ENCODE data around the gene SRCIN1.

Gene SRCIN1

DNA sequence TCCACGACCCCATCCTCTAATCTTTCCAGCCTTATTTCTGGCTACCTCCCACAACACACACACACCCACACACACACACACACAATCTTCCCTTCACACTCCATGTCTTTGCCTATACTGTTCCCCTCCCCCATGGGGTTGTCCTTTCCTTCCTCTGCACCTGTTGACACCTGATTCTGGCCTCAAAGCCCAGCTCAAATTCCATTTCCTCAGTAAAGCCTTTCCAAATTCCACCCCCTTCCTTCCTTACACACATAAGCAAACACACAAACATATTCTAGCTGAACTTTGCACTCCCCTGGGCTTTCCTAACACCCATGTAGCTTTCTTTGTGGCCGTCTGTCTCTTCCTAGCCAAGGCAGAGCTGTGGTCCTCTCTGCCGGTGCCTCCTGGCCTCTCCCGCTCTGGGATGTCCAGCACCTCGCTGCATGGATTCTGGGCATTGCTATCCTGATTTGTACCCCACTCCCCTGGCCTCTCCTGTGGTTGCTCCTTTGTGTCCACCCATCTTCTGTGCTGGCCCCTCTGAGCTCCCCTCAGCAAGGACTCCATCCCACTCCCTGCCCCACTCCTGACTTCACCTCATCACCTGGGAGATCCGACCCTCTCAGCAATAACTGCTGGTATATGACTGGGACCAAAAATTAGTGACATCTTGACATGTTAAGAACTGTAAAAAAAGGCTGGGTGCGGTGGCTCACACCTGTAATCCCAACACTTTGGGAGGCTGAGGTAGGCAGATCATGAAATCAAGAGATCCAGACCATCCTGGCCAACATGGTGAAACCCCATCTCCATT lies 8.4 kb upstream of the SRCIN1 start:
- TF ChIP-seq, protein P1, sequence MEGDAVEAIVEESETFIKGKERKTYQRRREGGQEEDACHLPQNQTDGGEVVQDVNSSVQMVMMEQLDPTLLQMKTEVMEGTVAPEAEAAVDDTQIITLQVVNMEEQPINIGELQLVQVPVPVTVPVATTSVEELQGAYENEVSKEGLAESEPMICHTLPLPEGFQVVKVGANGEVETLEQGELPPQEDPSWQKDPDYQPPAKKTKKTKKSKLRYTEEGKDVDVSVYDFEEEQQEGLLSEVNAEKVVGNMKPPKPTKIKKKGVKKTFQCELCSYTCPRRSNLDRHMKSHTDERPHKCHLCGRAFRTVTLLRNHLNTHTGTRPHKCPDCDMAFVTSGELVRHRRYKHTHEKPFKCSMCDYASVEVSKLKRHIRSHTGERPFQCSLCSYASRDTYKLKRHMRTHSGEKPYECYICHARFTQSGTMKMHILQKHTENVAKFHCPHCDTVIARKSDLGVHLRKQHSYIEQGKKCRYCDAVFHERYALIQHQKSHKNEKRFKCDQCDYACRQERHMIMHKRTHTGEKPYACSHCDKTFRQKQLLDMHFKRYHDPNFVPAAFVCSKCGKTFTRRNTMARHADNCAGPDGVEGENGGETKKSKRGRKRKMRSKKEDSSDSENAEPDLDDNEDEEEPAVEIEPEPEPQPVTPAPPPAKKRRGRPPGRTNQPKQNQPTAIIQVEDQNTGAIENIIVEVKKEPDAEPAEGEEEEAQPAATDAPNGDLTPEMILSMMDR (IDR thresholded peaks at IDR 0.05): no peak
- no peak for TF ChIP-seq ZFX (IDR thresholded peaks at IDR 0.05; ENCODE audit: borderline replicate concordance)
- peak overlapping the region; percentile 44 for H3K27ac ChIP-seq

DNA sequence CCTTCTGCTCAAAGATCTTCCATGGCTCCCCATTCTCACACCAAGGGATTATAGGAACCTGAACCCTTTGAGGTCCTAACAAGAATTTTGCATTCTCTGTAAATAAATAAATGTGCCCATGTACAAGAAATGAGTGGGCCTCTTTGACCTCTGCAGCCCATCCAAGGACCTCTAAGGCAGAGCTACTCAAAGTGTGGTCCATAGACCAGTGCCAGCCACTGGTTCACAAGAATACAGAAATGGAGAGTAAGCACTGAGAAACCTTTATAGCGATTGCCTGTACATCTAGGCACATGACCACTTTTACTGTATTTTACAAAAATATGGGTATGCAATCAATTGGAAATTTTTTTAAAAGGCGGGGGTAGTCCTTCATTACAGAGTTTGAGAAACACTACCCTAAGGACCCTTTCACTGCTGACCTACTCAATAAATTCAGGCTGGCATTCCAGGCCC lies 7.8 kb upstream of the SRCIN1 start:
- H3K27ac ChIP-seq: peak overlapping the region; percentile 44
- TF ChIP-seq, protein P1 (IDR thresholded peaks at IDR 0.05): no peak
- TF ChIP-seq ZFX (IDR thresholded peaks at IDR 0.05; ENCODE audit: borderline replicate concordance): no peak

DNA sequence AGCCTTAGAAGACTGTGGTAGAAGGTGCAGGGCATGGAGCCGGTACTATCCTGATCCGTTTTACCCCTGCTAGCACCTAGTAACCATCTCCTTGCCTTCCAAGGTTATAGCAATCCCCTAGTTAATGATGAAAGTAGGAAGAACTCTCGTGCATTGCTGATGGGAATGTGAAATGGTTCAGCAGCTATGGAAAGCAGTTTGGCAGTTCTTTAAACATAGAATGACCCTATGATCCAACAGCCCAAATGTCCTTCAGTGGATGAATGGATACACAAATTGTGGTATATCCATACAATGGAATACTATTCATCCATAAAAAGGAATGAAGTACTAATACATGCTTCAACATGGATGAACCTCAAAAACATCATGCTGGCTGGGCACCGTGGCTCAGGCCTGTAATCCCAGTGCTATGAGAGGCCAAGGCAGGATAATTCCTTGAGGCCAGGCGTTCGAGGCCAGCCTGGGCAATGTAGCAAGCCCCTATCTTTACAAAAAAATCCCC lies 6.2 kb upstream of the SRCIN1 start:
- TF ChIP-seq, protein P1 (IDR thresholded peaks at IDR 0.05): no peak
- TF ChIP-seq ZFX (IDR thresholded peaks at IDR 0.05; ENCODE audit: borderline replicate concordance): no peak
- no peak overlapping the region for H3K27ac ChIP-seq

DNA sequence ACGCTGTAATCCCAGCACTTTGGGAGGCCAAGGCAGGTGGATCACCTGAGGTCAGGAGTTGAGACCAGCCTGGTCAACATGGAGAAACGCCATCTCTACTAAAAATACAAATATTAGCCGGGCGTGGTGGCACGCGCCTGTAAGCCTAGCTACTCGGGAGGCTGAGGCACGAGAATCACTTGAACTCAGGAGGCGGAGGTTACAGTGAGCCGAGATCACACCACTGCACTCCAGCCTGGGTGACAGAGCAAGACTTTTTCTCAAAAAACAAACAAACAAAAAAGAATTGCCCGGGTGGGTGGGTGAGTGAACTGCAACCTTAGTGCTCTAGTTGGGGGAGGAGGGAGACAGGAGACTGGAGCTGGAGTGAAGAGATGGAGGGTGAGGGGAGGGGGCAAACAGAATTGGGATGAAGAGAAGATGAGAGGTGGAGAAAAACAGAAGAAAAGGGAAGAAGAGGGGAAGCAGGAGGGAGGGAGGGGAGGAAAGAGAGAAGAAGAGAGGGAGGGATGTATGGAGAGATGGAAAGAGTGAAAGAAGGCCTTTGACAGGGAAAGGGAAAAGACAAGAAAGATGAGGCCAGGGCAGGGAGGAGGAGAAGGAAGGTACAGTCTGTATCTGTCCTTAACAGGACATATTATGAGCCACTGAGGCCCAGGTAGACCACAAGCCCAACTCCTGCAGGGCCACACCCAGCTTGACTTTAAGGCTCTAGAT lies 5.5 kb upstream of the SRCIN1 start:
- H3K27ac ChIP-seq: no peak overlapping the region
- TF ChIP-seq, protein P1 (IDR thresholded peaks at IDR 0.05): no peak
- TF ChIP-seq ZFX (IDR thresholded peaks at IDR 0.05; ENCODE audit: borderline replicate concordance): no peak

DNA sequence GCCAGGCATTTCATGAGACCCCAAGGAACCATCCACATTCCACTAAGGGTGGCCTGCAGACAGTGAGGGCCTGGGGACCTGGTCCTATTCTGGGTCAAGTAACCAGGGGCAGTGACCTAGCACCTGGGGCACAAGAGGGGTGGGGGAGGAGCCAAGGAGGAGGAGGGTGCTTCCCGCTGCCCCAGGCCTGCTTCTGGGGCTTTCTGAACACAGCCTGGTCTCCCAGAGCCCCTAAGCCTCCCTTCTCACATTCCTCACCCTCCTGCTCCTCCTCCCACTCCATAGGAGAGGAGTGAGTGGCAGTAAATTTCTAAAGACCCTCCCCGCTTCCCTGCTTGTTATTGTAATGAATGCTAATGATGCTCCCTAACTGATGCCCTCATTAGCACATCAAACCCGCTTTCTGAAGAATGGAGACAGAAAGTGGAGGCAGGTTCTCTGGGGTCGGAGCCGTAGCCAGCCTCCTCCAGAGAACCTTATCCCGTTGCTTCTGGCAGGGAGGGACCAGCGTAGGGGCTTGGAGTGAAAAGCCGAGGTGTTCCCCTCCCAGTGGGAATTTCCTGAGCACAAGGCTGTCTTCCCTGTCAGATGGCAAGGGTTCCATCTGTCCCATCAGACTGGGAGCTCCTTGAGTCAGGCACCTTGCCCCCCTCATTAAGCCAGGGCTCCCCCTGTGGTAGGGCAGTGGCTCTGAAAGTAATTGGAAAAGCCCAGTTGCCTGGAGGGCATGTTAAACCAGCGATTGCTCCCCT lies 3.7 kb upstream of the SRCIN1 start:
- TF ChIP-seq ZFX (IDR thresholded peaks at IDR 0.05; ENCODE audit: borderline replicate concordance): no peak
- TF ChIP-seq, protein P1 (IDR thresholded peaks at IDR 0.05): no peak
- H3K27ac ChIP-seq: no peak overlapping the region

DNA sequence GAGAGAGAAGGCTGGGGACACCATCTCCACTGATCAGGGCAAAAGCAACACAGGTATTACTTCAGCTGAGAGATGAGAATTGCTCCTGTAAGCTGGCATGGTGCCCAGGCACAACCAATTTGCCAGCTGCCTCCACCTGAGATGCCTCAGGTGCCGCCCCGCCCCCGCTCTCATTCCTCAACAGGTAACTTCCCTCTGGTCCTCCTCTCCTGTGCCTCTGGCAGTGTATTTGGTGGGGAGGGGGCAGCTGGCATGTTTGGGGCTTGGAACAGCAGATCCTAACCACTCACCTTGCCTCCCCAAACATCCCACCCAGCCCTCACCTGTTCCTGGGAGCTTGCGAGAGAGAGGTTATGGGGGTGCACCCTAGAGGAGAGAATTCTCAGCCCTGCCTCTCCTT lies 2.9 kb upstream of the SRCIN1 start:
- no peak overlapping the region for H3K27ac ChIP-seq
- no peak for TF ChIP-seq ZFX (IDR thresholded peaks at IDR 0.05; ENCODE audit: borderline replicate concordance)
- TF ChIP-seq, protein P1 (IDR thresholded peaks at IDR 0.05): no peak

All from 22Rv1 (cell line).